ENCODE data around the gene VSIG4.

Gene VSIG4

DNA sequence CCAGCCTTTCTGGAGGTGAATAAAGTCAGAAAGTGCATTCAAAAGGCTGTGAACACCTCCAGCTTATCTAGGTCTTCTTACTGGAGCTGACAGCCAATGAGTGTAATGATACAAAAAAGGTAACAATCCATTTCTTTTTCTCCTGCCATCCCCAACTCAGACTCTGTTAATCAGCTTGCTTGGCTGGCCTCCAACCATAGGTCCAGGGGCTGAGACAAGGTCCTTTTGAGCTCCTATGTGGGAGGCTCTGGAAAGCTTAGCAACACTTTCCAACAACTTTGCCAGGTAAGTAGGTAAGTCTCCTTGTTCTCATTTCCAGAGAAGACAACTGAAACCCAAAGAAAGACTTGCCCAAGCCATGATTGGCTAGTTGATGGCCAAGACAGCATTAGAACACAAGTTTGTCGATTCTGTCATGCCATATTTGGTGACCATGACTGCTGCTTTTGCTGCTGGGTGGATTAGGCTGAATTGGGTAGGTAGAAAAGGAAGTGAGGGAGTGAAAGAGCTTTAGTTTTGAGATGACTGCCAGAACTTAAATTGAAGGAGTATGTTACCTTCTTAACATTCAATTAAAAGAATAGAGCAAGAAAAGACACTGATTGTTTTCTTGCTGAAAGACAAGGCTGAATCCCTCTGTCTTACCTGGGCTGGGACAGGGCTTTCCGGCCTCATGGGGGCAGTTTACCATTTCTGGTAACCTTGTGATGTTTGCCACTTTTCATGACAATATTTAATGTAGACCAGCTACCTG is 22.8 kb downstream of the VSIG4 start:
- Histone ChIP-seq H3K4me3 (replicated peaks; ENCODE audit: insufficient read depth, low read length) (peak overlapping the region; percentile 26), H3K27me3 (ENCODE audit: insufficient read depth, poor library complexity, severe bottlenecking) (no peaks in the 10 kb centered on the region), H3K27ac (replicated peaks) (peak overlapping the region; percentile 100)
- TF ChIP-seq GABPA (IDR thresholded peaks at IDR 0.05; ENCODE audit: low read depth) (no peak), POLR2AphosphoS5 (IDR thresholded peaks at IDR 0.05; ENCODE audit: low read depth) (peak; percentile 97), CTCF (IDR thresholded peaks at IDR 0.05; ENCODE audit: insufficient read depth, low read length) (no peak)
- peak in 1 of 2 experiments; percentile 39 for DNase-seq (ENCODE audit: low read depth in 1 of 2, low spot score in 1 of 2)

DNA sequence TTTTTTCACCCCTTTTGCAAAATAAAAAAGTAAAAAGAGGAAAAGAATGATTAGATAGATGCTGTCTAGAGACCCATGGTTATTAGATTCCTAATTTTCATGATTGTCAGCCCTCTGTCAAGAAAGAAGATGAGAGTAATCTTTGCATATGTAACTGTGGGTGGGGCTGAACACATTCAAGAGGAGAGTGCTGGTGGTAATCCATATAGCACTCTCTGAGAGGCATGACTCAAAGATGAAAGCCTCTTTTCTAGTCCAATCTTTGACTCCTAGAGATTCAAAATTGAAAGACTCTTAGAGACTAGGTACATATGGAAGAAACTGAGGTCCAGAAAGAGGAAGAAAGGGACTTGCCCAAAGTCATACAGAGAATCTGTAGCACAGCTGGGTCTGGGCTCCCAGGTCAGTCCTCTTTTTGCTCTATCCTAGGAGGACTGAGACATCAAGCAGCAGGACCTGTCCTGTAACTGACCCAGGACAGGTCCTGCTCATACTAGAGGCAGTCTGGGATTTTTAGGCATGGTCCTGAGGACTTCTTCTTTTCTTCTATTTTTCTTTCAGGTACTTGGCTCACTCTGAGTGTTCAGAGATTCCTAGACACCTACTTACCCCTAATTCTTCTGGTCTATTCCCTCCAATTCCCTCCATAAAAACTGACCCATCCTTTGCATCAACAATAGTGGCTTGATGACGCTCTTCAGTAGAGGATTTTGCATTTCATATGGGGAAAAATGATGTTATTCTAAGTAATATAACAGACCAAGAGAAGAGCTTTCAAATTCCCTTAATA is 23.8 kb downstream of the VSIG4 start:
- DNase-seq (ENCODE audit: low read depth in 1 of 2, low spot score in 1 of 2) = no peak
- TF ChIP-seq POLR2AphosphoS5 (IDR thresholded peaks at IDR 0.05; ENCODE audit: low read depth) = peak; percentile 11; the same call in 1 of the 2 replicates
- no peak for TF ChIP-seq REST (IDR thresholded peaks at IDR 0.05; ENCODE audit: insufficient replicate concordance, low read depth)
- TF ChIP-seq SPI1 (IDR thresholded peaks at IDR 0.05; ENCODE audit: borderline replicate concordance, low read depth) = no peak
- Histone ChIP-seq H3K27ac (replicated peaks) (peak overlapping the region; percentile 100), H3K4me3 (replicated peaks; ENCODE audit: insufficient read depth, low read length) (peak overlapping the region; percentile 26), H3K27me3 (ENCODE audit: insufficient read depth, poor library complexity, severe bottlenecking) (no peaks in the 10 kb centered on the region)

DNA sequence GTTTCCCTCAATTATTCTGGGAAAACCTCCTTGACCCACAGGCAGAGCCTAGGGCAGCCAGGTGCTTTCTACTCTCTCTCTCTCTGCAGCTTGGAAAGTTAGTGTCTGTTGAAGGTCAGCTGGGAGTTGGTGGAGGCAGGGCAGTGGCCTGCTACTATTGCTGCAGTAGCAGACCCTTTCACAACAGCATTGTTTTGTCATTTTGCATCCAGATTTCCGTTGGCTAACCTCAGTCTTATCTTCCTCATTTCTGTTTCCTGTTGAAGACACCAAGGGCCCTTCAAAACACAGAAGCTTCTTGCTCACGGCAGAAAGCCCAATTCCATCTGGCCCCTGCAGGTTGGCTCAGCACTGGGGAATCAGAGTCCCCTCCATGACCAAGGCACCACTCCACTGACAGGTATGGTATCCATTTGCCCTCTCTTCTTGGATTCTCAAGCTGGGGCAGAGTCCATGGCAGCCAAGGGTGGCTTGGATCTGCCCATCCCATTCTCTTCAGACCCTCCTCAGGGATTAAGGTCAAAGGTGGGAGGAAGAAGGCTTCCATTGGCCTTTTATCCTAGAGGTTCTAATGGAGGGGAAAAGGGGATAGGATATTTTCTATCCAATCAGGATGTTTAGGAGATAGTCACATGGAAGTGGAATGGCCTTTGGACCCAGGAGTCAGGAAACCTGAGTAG is 24.6 kb downstream of the VSIG4 start:
- Histone ChIP-seq H3K27me3 (ENCODE audit: insufficient read depth, poor library complexity, severe bottlenecking) (no peaks in the 10 kb centered on the region), H3K27ac (replicated peaks) (peak overlapping the region; percentile 100), H3K4me3 (replicated peaks; ENCODE audit: insufficient read depth, low read length) (peak overlapping the region; percentile 23)
- TF ChIP-seq REST (IDR thresholded peaks at IDR 0.05; ENCODE audit: insufficient replicate concordance, low read depth) (peak; percentile 67), CTCF (IDR thresholded peaks at IDR 0.05; ENCODE audit: insufficient read depth, low read length) (no peak), POLR2AphosphoS5 (IDR thresholded peaks at IDR 0.05; ENCODE audit: low read depth) (peak; percentile 98), GABPA (IDR thresholded peaks at IDR 0.05; ENCODE audit: low read depth) (no peak), SPI1 (IDR thresholded peaks at IDR 0.05; ENCODE audit: borderline replicate concordance, low read depth) (peak; percentile 17; the same call in 1 of the 2 replicates)
- peak; percentile 83 to 96 for DNase-seq (ENCODE audit: low read depth in 1 of 2, low spot score in 1 of 2)

GRCh38 chrX:66014556-66014955 is 25.3 kb downstream of the VSIG4 start:
- no peaks in the 10 kb centered on the region for H3K27me3 ChIP-seq (ENCODE audit: insufficient read depth, poor library complexity, severe bottlenecking)
- DNase-seq (ENCODE audit: low read depth in 1 of 2, low spot score in 1 of 2) = peak in 1 of 2 experiments; percentile 49
- peak overlapping the region; percentile 100 for H3K27ac ChIP-seq (replicated peaks)
- TF ChIP-seq POLR2AphosphoS5 (IDR thresholded peaks at IDR 0.05; ENCODE audit: low read depth) = no peak
- TF ChIP-seq CTCF (IDR thresholded peaks at IDR 0.05; ENCODE audit: insufficient read depth, low read length) = no peak
- no peak for TF ChIP-seq REST (IDR thresholded peaks at IDR 0.05; ENCODE audit: insufficient replicate concordance, low read depth)
- no peak for TF ChIP-seq SPI1 (IDR thresholded peaks at IDR 0.05; ENCODE audit: borderline replicate concordance, low read depth)
- TF ChIP-seq GABPA (IDR thresholded peaks at IDR 0.05; ENCODE audit: low read depth) = no peak
- H3K4me3 ChIP-seq (replicated peaks; ENCODE audit: insufficient read depth, low read length) = no peak overlapping the region
